ENCODE data around the gene ARHGAP15.

DNA sequence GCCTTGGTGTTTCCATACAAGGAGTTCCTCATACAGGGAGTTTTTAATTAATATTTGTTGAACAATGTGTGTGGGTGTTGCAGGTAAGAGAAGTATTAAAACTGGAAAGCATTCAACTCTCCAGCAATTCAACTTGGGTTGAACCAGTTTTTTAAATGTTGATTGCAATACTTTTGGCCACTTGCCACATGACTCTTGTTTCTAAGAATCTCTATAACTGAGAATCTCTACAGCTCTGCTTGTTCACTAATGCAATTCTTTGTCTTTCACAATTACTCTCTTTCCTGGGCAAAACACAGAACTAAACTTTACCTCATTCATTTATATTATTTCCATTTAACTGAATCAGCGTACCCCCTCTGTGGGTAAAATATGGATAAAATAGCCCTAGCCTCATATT, 429.4 kb downstream of the ARHGAP15 start:
- TF ChIP-seq POLR2A (IDR thresholded peaks at IDR 0.05), result no peak
- TF ChIP-seq, protein P1, sequence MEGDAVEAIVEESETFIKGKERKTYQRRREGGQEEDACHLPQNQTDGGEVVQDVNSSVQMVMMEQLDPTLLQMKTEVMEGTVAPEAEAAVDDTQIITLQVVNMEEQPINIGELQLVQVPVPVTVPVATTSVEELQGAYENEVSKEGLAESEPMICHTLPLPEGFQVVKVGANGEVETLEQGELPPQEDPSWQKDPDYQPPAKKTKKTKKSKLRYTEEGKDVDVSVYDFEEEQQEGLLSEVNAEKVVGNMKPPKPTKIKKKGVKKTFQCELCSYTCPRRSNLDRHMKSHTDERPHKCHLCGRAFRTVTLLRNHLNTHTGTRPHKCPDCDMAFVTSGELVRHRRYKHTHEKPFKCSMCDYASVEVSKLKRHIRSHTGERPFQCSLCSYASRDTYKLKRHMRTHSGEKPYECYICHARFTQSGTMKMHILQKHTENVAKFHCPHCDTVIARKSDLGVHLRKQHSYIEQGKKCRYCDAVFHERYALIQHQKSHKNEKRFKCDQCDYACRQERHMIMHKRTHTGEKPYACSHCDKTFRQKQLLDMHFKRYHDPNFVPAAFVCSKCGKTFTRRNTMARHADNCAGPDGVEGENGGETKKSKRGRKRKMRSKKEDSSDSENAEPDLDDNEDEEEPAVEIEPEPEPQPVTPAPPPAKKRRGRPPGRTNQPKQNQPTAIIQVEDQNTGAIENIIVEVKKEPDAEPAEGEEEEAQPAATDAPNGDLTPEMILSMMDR (IDR thresholded peaks at IDR 0.05), result no peak
- TF ChIP-seq POLR2AphosphoS5 (IDR thresholded peaks at IDR 0.05), result no peak

Measured in suprapubic skin (tissue), 4 donors.